ENCODE results near the gene TNFRSF6B. TPM values are rescaled to one million over a fixed set of nuclear protein-coding genes. Genes with fewer than 3 reads are reported as not detected.

The TNFRSF6B gene
- total RNA-seq, 1 donor from 2014 or later, result 2.8 TPM

GRCh38 chr20:63662813-63663189, 33.7 kb upstream of the TNFRSF6B start:
- H3K4me3 ChIP-seq (ENCODE audit: insufficient read depth, low read depth, low read length), result no peak overlapping the region
- no peak overlapping the region for H2AFZ ChIP-seq (ENCODE audit: low read depth, low read length)
- TF ChIP-seq EZH2 (IDR thresholded peaks at IDR 0.05; ENCODE audit: insufficient read depth, low read length), result no peak
- TF ChIP-seq, protein P1, sequence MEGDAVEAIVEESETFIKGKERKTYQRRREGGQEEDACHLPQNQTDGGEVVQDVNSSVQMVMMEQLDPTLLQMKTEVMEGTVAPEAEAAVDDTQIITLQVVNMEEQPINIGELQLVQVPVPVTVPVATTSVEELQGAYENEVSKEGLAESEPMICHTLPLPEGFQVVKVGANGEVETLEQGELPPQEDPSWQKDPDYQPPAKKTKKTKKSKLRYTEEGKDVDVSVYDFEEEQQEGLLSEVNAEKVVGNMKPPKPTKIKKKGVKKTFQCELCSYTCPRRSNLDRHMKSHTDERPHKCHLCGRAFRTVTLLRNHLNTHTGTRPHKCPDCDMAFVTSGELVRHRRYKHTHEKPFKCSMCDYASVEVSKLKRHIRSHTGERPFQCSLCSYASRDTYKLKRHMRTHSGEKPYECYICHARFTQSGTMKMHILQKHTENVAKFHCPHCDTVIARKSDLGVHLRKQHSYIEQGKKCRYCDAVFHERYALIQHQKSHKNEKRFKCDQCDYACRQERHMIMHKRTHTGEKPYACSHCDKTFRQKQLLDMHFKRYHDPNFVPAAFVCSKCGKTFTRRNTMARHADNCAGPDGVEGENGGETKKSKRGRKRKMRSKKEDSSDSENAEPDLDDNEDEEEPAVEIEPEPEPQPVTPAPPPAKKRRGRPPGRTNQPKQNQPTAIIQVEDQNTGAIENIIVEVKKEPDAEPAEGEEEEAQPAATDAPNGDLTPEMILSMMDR (IDR thresholded peaks at IDR 0.05; ENCODE audit: insufficient read depth, low read depth, low read length), result no peak
- peaks cover 51% of the 10 kb centered on the region for H3K79me2 ChIP-seq (ENCODE audit: insufficient read depth, low read length)
- no peaks in the 10 kb centered on the region for H3K9me3 ChIP-seq (ENCODE audit: insufficient read depth, low read depth, low read length)
- DNase-seq (ENCODE audit: low read depth), result no peak
- peaks cover 15% of the 10 kb centered on the region for H3K4me1 ChIP-seq (ENCODE audit: insufficient read depth, low read length)
- peaks cover 6% of the 10 kb centered on the region for H3K36me3 ChIP-seq (ENCODE audit: insufficient read depth, low read length)
- Mint-ChIP-seq H3K27me3 (ENCODE audit: low read depth, unreplicated experiment) (no peaks in the 10 kb centered on the region), H3K27ac (ENCODE audit: unreplicated experiment) (no peak overlapping the region), H3K4me1 (ENCODE audit: low read depth, unreplicated experiment) (peaks cover 5% of the 10 kb centered on the region), H3K36me3 (ENCODE audit: low read depth, unreplicated experiment) (peaks cover 11% of the 10 kb centered on the region), H3K4me3 (ENCODE audit: unreplicated experiment) (no peak overlapping the region), H3K9me3 (ENCODE audit: unreplicated experiment) (peaks cover 3% of the 10 kb centered on the region)
- H4K20me1 ChIP-seq (ENCODE audit: insufficient read depth, low read length), result peaks cover 12% of the 10 kb centered on the region
- H3K9ac ChIP-seq (ENCODE audit: low read length), result no peak overlapping the region
- H3K27ac ChIP-seq (ENCODE audit: low read depth, low read length), result no peak overlapping the region
- no peaks in the 10 kb centered on the region for H3K27me3 ChIP-seq (ENCODE audit: insufficient read depth, low read length)
- FAIRE-seq, result no peak
- H3K4me2 ChIP-seq (ENCODE audit: low read length), result no peak overlapping the region

DNA sequence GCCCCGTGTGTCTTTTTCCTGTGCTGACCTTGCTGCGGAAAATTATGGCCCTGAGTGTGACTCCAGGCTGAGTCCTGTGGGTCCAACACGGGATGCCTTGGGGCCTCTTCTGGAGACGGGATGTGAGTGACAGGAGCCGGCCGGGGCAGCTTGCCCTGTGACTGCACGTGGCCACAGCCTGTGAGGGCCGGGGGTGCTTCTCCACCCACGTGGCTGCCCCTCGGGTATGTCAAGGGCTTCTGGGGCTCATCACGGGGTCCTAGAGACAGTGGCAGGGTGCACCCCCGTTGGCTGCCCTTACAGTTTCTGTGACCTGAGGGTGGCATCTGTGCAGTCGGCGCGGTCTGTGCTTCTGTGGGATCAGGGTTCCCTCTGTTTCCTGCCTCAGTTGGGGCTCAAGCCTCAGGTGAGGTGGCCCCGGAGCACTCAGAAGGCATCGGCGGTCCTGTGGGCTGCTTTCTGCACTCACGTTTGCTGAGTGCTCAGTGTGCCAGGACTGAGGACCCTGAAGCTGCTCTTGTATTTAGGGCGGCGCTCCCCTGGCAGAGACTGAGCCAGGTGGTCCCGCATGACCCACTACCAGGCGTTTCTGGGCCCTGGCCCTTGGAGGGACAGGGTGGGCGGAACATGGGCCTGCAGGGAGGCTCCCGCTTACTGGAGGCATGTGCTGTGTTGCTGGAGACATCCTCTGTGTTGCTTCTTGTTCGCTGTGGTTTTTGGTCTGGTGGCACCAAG, 33.0 kb upstream of the TNFRSF6B start:
- peaks cover 10% of the 10 kb centered on the region for H3K36me3 ChIP-seq (ENCODE audit: insufficient read depth, low read length)
- H3K9me3 Mint-ChIP-seq (ENCODE audit: unreplicated experiment), result no peaks in the 10 kb centered on the region
- H3K4me3 Mint-ChIP-seq (ENCODE audit: unreplicated experiment), result no peak overlapping the region
- H3K27me3 Mint-ChIP-seq (ENCODE audit: low read depth, unreplicated experiment), result no peaks in the 10 kb centered on the region
- H3K9me3 ChIP-seq (ENCODE audit: insufficient read depth, low read depth, low read length), result no peaks in the 10 kb centered on the region
- peaks cover 12% of the 10 kb centered on the region for H3K4me1 ChIP-seq (ENCODE audit: insufficient read depth, low read length)
- DNase-seq (ENCODE audit: low read depth), result no peak
- FAIRE-seq, result no peak
- H2AFZ ChIP-seq (ENCODE audit: low read depth, low read length), result no peak overlapping the region
- H3K79me2 ChIP-seq (ENCODE audit: insufficient read depth, low read length), result peaks cover 51% of the 10 kb centered on the region
- H3K4me1 Mint-ChIP-seq (ENCODE audit: low read depth, unreplicated experiment), result peaks cover 3% of the 10 kb centered on the region
- no peak for TF ChIP-seq EZH2 (IDR thresholded peaks at IDR 0.05; ENCODE audit: insufficient read depth, low read length)
- TF ChIP-seq, protein P1 (IDR thresholded peaks at IDR 0.05; ENCODE audit: insufficient read depth, low read depth, low read length), result no peak
- H3K4me2 ChIP-seq (ENCODE audit: low read length), result no peak overlapping the region
- peaks cover 12% of the 10 kb centered on the region for H3K36me3 Mint-ChIP-seq (ENCODE audit: low read depth, unreplicated experiment)
- H4K20me1 ChIP-seq (ENCODE audit: insufficient read depth, low read length), result peaks cover 12% of the 10 kb centered on the region
- H3K9ac ChIP-seq (ENCODE audit: low read length), result no peak overlapping the region
- no peak overlapping the region for H3K4me3 ChIP-seq (ENCODE audit: insufficient read depth, low read depth, low read length)
- H3K27ac ChIP-seq (ENCODE audit: low read depth, low read length), result no peak overlapping the region
- no peak overlapping the region for H3K27ac Mint-ChIP-seq (ENCODE audit: unreplicated experiment)
- H3K27me3 ChIP-seq (ENCODE audit: insufficient read depth, low read length), result no peaks in the 10 kb centered on the region

Data from astrocyte (in vitro differentiated cells and primary cell).